K562 (cell line): ENCODE data around the gene RDH13. TPM values are rescaled to one million over a fixed set of nuclear protein-coding genes. Genes with fewer than 3 reads are reported as not detected.

Experiments
- CCNT2 ChIP-seq: IDR thresholded peaks from 2 replicates; pipeline ENCODE4 v1.6.1; 2011; ENCODE audit warnings: borderline replicate concordance, low read depth, mild to moderate bottlenecking, moderate library complexity, mixed read lengths, low read length; ENCODE audit not compliant: insufficient read length; ENCODE audit errors: extremely low read depth
- CREB3 ChIP-seq: fragments of 450-650 bp; conservative IDR thresholded peaks from 2 replicates; pipeline ENCODE4 v1.6.1; 2016; ENCODE audit warnings: missing genetic modification characterization, low read depth, mild to moderate bottlenecking, missing compliant biosample characterization, moderate library complexity
- CREM ChIP-seq: IDR thresholded peaks from 2 replicates; pipeline ENCODE4 v1.6.1; 2014; ENCODE audit warnings: antibody characterized with exemption, low read depth
- FIP1L1 ChIP-seq: fragments of 200-400 bp; formaldehyde crosslinking; IDR thresholded peaks from 2 replicates; pipeline ENCODE4 v1.6.1; 2018; ENCODE audit warnings: mild to moderate bottlenecking, low read depth, low read length; ENCODE audit not compliant: poor library complexity, severe bottlenecking
- MEIS2 ChIP-seq: fragments of 450-650 bp; IDR thresholded peaks from 2 replicates; pipeline ENCODE4 v1.6.1; 2014; ENCODE audit warnings: mild to moderate bottlenecking; ENCODE audit not compliant: partially characterized antibody
- MXI1 ChIP-seq: IDR thresholded peaks from 2 replicates; pipeline ENCODE4 v1.6.1; 2011; ENCODE audit warnings: low read depth, mild to moderate bottlenecking, improper control_type of control experiment, low read length
- POU5F1 ChIP-seq: fragments of 150-350 bp; IDR thresholded peaks from 2 replicates; pipeline ENCODE4 v1.6.1; 2014; ENCODE audit warnings: borderline replicate concordance, low read length, low read depth, mild to moderate bottlenecking; ENCODE audit not compliant: partially characterized antibody
- RBBP5 ChIP-seq: fragments of 200-600 bp; sonication (generic); IDR thresholded peaks from 2 replicates; pipeline ENCODE4 v1.6.1; 2012; ENCODE audit warnings: borderline replicate concordance, mild to moderate bottlenecking, low read length, control low read depth, inconsistent platforms; ENCODE audit not compliant: insufficient read depth, poor library complexity, severe bottlenecking
- RNF2 ChIP-seq: sonication (generic); IDR thresholded peaks from 2 replicates; pipeline ENCODE4 v1.6.1; 2016
- SFPQ ChIP-seq: fragments of 200-400 bp; formaldehyde crosslinking; IDR thresholded peaks from 2 replicates; pipeline ENCODE4 v1.6.1; 2017; ENCODE audit warnings: mild to moderate bottlenecking, low read depth, low read length, moderate library complexity
- SLC30A9 ChIP-seq: fragments of 250-450 bp; sonication (Bioruptor Pico); IDR thresholded peaks from 2 replicates; pipeline ENCODE4 v1.8.0; 2022; ENCODE audit warnings: mild to moderate bottlenecking, moderate library complexity
- TAF1 ChIP-seq: IDR thresholded peaks from 2 replicates; pipeline ENCODE4 v1.6.1; 2011; ENCODE audit warnings: mild to moderate bottlenecking, low read length, moderate library complexity; ENCODE audit not compliant: insufficient read depth, control insufficient read depth, severe bottlenecking; ENCODE audit errors: extremely low read depth
- ZNF41 ChIP-seq: fragments of 250-450 bp; sonication (Bioruptor Pico); conservative IDR thresholded peaks from 2 replicates; pipeline ENCODE4 v1.4.0; 2020; ENCODE audit warnings: mild to moderate bottlenecking
- ZNF57 ChIP-seq: fragments of 450-650 bp; formaldehyde crosslinking; IDR thresholded peaks from 2 replicates; pipeline ENCODE4 v1.4.0; 2020; ENCODE audit warnings: mild to moderate bottlenecking, moderate library complexity
- polyA plus RNA-seq, 8 experiments: library from polyadenylated mRNA; depleted of rRNA in 4 of 8; stranded (reverse) in 5 of 8; unstranded in 3 of 8; fragments of >200 nt; fragmentation: Nextera tagmentation in 2 of 8; fragmentation: Illumina TruSeq in 1 of 8; extraction: Ambion mirVana in 2 of 8; extraction: Trizol in 1 of 8; gene quantifications; 2 replicates each; pipeline versions ENCODE4 v1.2.1 to v1.2.3, GENCODE V29; 2011 to 2014; ENCODE audit warnings: inconsistent platforms in 1 of 8, missing spikeins in 1 of 8
- total RNA-seq, 7 experiments: library from RNA; depleted of rRNA in 6 of 7; stranded (reverse); fragments of >200 nt in 6 of 7; fragmentation: Illumina TruSeq in 2 of 7; extraction: Trizol in 2 of 7; gene quantifications; 2 replicates each; pipeline versions ENCODE4 v1.2.1 to v1.2.3, GENCODE V29; 2011 to 2021; ENCODE audit warnings: low replicate concordance in 1 of 7
- TF ChIP-seq, protein P1 (sequence below): sonication (generic); formaldehyde crosslinking; IDR thresholded peaks from 2 replicates; pipeline ENCODE4 v1.8.0; 2022; ENCODE audit warnings: mild to moderate bottlenecking, missing genetic modification reagents, borderline replicate concordance
- TF ChIP-seq, protein P2 (sequence below), 2 experiments: fragments of 450-650 bp; IDR thresholded peaks; 2 replicates each; pipeline ENCODE4 v1.6.1; 2018; ENCODE audit warnings: mild to moderate bottlenecking in 2 of 2, low read depth in 1 of 2; ENCODE audit not compliant: partially characterized antibody in 2 of 2

The RDH13 gene
- total and polyA plus RNA-seq, 9 of the 15 experiments (the other 6 are each of a cell fraction or from before 2014, with no cell fraction given) = 7.5 to 70.3 (median 39.5) TPM

DNA sequence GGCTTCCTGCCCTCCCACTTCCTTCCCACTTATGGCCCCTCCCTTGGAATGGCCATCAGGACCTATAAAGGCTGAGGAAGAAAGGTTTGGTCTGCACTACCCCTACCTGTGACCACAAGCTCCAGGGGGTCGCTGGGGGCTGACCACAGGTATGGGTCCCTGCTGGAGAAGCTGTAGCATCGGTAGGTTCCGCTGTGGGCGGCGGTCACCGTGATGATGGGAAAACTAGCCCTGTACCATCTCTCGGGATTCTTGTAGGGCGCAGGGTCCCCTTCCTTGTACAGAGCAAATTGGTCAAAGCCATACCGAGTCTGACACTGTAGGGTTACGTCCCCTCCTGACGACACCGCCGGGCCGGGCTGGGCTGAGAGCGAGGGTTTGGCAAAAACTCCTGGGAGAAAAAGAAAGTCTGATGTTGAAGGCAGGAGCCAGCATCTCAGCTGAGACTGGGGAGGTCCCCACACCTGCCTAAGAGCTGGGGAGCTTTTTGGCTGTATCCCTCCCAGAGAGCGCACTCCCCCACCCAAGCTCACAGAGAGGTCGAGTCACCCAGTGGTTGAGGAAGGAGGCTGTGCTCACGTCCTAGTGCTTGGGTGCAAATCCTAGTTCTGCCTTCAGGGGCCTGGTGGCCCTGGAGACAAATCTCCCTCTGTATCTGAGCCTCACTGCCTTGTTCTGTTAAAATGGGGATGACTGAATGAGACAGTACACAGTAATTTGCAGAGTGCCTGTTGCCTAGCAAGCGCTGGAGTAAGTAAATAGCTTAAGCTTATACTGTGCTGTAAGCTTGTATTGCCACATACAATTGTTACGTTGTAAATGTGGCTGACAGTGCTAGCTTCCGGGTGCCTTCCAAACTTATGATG, 35.2 kb downstream of the RDH13 start (continued):
- TF ChIP-seq CREB3 (tag) (no peak), TAF1 (peak; percentile 10), SLC30A9 (CRISPR knock-in tag) (no peak), CCNT2 (peak; percentile 10), SFPQ (no peak), POU5F1 (no peak), RBBP5 (peak; percentile 58), ZNF41 (CRISPR knock-in tag) (no peak), CREM (no peak; the same call in 1 of the 2 replicates), MXI1 (0 out of 2 replicates have a peak, but pooled peaks have one; percentile 14), FIP1L1 (no peak), MEIS2 (no peak), RNF2 (no peak), ZNF57 (CRISPR knock-in tag) (no peak)
- TF ChIP-seq, protein P1, sequence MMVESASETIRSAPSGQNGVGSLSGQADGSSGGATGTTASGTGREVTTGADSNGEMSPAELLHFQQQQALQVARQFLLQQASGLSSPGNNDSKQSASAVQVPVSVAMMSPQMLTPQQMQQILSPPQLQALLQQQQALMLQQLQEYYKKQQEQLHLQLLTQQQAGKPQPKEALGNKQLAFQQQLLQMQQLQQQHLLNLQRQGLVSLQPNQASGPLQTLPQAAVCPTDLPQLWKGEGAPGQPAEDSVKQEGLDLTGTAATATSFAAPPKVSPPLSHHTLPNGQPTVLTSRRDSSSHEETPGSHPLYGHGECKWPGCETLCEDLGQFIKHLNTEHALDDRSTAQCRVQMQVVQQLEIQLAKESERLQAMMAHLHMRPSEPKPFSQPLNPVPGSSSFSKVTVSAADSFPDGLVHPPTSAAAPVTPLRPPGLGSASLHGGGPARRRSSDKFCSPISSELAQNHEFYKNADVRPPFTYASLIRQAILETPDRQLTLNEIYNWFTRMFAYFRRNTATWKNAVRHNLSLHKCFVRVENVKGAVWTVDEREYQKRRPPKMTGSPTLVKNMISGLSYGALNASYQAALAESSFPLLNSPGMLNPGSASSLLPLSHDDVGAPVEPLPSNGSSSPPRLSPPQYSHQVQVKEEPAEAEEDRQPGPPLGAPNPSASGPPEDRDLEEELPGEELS (CRISPR knock-in tag) = no peak
- TF ChIP-seq, protein P2, sequence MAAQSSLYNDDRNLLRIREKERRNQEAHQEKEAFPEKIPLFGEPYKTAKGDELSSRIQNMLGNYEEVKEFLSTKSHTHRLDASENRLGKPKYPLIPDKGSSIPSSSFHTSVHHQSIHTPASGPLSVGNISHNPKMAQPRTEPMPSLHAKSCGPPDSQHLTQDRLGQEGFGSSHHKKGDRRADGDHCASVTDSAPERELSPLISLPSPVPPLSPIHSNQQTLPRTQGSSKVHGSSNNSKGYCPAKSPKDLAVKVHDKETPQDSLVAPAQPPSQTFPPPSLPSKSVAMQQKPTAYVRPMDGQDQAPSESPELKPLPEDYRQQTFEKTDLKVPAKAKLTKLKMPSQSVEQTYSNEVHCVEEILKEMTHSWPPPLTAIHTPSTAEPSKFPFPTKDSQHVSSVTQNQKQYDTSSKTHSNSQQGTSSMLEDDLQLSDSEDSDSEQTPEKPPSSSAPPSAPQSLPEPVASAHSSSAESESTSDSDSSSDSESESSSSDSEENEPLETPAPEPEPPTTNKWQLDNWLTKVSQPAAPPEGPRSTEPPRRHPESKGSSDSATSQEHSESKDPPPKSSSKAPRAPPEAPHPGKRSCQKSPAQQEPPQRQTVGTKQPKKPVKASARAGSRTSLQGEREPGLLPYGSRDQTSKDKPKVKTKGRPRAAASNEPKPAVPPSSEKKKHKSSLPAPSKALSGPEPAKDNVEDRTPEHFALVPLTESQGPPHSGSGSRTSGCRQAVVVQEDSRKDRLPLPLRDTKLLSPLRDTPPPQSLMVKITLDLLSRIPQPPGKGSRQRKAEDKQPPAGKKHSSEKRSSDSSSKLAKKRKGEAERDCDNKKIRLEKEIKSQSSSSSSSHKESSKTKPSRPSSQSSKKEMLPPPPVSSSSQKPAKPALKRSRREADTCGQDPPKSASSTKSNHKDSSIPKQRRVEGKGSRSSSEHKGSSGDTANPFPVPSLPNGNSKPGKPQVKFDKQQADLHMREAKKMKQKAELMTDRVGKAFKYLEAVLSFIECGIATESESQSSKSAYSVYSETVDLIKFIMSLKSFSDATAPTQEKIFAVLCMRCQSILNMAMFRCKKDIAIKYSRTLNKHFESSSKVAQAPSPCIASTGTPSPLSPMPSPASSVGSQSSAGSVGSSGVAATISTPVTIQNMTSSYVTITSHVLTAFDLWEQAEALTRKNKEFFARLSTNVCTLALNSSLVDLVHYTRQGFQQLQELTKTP (IDR thresholded peaks at IDR 0.05; ENCODE audit: low read depth in 1 of 2, partially characterized antibody in 2 of 2) = no peak
